ENCODE results near the gene KLHL20.
"Not testable (repeated sequence)": the region's sequence is repeated elsewhere in the genome, so short reads cannot be mapped to it uniquely, and the experiment has no call there.

Gene KLHL20

GRCh38 chr1:173714759-173715537 lies at the start of gene KLHL20:
TSS of gene KLHL20 (plus strand) at chr1:173714981. CDS start at chr1:173716044, 1,063 bp downstream.
- peak; percentile 93 for DNase-seq

GRCh38 chr1:173666646-173667045 lies 48.1 kb upstream of the KLHL20 start:
- no peak for DNase-seq

- DNase-seq = no peak
These were observed 45.3 kb upstream of the KLHL20 start, which contains the start of gene ANKRD45 for GRCh38 chr1:173669491-173669941. TSS of gene ANKRD45 (minus strand) at chr1:173669851. CDS start at chr1:173659418, 10,433 bp downstream.

GRCh38 chr1:173674496-173674895 lies 40.3 kb upstream of the KLHL20 start:
- DNase-seq = not testable (repeated sequence)

- DNase-seq = not testable (repeated sequence)
These were observed 34.6 kb upstream of the KLHL20 start for GRCh38 chr1:173680152-173680551.

GRCh38 chr1:173682184-173682583 lies 32.6 kb upstream of the KLHL20 start:
- DNase-seq = no peak

GRCh38 chr1:173683838-173684237 lies 30.9 kb upstream of the KLHL20 start:
- DNase-seq = not testable (repeated sequence)

- not testable (repeated sequence) for DNase-seq
These were observed 29.7 kb upstream of the KLHL20 start for GRCh38 chr1:173685121-173685520.

GRCh38 chr1:173688300-173688699 lies 26.5 kb upstream of the KLHL20 start:
- no peak for DNase-seq

GRCh38 chr1:173693238-173693637 lies 21.5 kb upstream of the KLHL20 start:
- no peak for DNase-seq

- not testable (repeated sequence) for DNase-seq
These were observed 13.5 kb upstream of the KLHL20 start for GRCh38 chr1:173701299-173701698.

- DNase-seq = no peak
These were observed 12.0 kb upstream of the KLHL20 start for GRCh38 chr1:173702736-173703135.

GRCh38 chr1:173705117-173705516 lies 9.7 kb upstream of the KLHL20 start:
- DNase-seq = no peak

- no peak for DNase-seq
These were observed 6.0 kb upstream of the KLHL20 start for GRCh38 chr1:173708787-173709186.

GRCh38 chr1:173714441-173714758 lies 381 bp upstream of the KLHL20 start:
- DNase-seq = no peak

- DNase-seq = no peak
These were observed 710 bp downstream of the KLHL20 start for GRCh38 chr1:173715538-173715844.

GRCh38 chr1:173717238-173717637 lies 2.5 kb downstream of the KLHL20 start:
- DNase-seq = no peak

GRCh38 chr1:173731331-173731730 lies 16.6 kb downstream of the KLHL20 start:
- not testable (repeated sequence) for DNase-seq

GRCh38 chr1:173733912-173734311 lies 19.1 kb downstream of the KLHL20 start:
- no peak for DNase-seq

GRCh38 chr1:173736104-173736503 lies 21.3 kb downstream of the KLHL20 start:
- not testable (repeated sequence) for DNase-seq

- no peak for DNase-seq
These were observed 27.6 kb downstream of the KLHL20 start for GRCh38 chr1:173742203-173742886.

- DNase-seq = no peak
These were observed 29.9 kb downstream of the KLHL20 start for GRCh38 chr1:173744651-173745050.

- DNase-seq = no peak
These were observed 34.4 kb downstream of the KLHL20 start for GRCh38 chr1:173749137-173749536.

GRCh38 chr1:173753830-173754229 lies 39.0 kb downstream of the KLHL20 start:
- DNase-seq = no peak

Measured in activated effector memory CD4-positive, alpha-beta T cell treated with anti-CD3 and anti-CD28 coated beads, Interleukin-2, amount 50 U/mL, for 16 hours (primary cell).